ENCODE measurements around the gene ZNF236.

The ZNF236 gene

DNA sequence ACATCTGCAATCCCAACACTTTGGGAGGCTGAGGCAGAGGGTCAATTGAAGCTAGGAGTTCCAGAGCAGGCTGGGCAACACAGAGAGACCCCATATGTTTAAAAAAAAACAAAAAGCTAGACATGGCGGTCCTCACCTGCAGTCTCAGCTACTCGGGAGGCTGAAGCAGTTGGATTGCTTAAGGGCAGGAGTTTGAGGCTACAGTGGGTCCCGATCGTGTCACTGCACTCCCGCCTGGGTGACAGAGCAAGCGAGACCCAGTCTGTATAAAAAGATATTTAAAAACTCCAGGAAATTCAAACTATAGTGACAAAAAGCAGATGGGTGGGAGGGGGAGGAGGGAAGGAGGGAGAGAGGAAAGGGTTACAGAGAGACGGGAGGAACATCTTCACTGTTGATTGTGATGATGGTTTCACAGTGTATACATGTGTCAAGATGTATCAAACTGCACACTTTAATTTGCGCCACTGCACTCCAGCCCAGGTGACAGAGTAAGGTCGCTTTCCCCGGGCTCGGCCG, 942 bp upstream of the ZNF236 start:
- no peak for FAIRE-seq

DNA sequence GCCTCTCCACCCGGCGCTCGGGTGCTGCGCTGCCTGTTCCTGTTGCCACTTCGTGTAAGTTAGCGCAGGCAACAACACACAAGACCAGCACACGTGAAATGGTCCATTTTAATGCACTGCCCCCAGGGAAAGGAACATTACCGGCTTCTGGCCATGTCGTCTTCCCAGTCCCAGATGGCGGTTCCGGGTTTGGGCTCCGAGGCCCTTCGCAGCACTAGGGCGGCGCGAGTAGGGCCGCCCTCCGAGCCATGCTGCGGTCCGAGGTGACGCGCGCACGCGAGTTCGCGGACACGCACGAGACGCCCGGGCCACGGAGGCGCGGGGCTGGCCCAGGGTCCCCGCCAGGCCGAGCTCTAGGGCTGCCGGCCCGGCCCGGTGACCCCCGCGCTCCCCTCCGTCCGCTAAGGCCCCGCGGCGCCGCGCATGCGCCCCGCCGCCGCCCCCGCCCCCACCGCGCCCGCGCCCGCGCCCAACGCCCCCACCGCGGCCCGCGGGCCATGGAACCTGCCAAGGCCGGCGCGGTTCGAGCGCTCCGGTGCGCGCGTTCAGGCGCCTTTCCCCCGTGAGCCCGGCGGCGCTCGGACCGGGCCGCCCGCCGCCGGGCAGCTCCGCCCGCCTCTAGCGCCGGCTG, 367 bp upstream of the ZNF236 start:
- DNase-seq (ENCODE audit: low spot score): peak; percentile 5
- no peak for FAIRE-seq

More for the DNA sequence above, 942 bp upstream of the ZNF236 start:
- DNase-seq (ENCODE audit: low spot score): no peak

DNA sequence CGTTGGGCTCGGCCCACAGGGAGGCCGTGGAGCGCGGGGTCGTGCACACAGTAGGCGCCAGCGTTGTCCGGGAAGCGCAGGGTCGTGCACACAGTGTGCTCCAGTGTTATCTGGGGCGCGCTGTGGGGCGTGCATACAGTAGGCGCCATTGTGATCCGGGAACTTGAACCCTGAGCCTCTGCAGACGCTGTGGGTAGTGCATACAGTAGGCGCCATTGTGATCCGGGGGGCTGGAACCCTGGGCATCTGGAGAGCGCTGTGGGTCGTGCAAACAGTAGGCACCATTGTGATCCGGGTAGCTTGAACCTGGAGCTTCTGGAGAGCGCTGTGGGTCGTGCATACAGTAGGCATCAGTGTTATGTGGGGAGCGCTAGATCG, 793 bp downstream of the ZNF236 start:
- DNase-seq (ENCODE audit: low spot score) (no peak), FAIRE-seq (no peak)

DNA sequence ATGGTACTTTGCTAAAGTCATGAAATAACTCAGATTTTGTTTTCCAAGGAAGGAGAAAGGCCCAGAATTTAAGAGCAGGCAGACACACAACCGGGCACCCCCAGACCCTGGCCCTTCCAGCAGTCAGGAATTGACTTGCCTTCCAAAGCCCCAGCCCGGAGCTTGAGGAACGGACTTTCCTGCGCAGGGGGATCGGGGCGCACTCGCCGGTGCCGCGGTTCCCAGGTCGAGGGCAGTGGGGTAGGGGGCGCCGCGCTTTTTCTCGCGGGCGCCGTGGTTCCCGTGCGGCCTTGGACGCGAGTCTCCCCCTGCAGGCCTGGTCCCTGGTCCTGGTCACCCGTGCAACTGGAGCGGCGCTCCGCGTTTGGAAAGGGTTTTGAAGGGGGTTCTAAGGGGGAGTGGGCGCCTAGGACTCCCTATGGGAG, 1.2 kb downstream of the ZNF236 start:
- FAIRE-seq (no peak), DNase-seq (ENCODE audit: low spot score) (no peak)

DNA sequence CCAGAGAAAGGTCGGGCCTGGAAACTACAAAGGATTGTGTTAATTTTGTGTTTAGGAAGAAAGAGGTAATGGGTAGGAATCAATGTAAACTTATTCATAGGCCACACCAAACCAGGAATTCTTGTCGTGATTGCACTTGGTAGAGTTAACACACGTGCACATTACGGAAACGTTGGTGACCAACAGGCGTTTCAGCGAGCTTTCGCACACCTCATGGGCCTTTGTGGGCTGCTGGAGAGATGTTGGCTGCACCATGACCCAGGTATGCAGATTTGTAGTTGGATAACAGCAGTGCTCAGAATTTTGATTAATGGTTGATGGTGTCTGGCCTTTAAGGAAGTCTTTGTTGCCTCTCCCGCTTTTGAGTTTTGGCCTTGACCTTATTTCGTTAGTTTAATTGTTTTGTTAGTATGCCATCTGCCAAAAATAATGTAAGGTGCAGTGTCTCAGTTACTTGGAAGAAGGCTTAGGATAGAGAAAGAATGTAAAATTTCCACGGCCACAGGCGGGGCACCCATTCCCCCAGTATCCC, 1.9 kb downstream of the ZNF236 start:
- DNase-seq (ENCODE audit: low spot score): no peak
- FAIRE-seq: no peak

DNA sequence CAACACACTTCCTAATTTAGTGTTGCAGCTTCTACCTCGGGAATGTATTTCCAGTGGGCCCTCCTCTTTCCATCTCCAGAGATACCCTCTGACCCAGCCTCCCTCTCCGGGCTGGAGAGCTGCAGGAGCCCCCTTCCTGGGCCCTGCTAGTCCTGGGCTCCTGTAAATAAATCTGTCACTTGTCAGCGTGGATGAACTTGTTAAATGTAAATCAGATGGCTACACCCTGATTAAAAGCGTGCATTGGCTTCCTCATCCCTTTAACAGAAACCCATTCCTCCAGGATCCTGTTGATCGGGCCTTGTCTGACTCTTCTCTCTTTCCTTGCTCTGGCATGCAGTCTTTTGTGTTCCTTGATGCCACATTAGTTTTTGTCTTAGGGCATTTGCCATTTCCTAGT, 2.4 kb downstream of the ZNF236 start:
- FAIRE-seq (no peak), DNase-seq (ENCODE audit: low spot score) (no peak)

DNA sequence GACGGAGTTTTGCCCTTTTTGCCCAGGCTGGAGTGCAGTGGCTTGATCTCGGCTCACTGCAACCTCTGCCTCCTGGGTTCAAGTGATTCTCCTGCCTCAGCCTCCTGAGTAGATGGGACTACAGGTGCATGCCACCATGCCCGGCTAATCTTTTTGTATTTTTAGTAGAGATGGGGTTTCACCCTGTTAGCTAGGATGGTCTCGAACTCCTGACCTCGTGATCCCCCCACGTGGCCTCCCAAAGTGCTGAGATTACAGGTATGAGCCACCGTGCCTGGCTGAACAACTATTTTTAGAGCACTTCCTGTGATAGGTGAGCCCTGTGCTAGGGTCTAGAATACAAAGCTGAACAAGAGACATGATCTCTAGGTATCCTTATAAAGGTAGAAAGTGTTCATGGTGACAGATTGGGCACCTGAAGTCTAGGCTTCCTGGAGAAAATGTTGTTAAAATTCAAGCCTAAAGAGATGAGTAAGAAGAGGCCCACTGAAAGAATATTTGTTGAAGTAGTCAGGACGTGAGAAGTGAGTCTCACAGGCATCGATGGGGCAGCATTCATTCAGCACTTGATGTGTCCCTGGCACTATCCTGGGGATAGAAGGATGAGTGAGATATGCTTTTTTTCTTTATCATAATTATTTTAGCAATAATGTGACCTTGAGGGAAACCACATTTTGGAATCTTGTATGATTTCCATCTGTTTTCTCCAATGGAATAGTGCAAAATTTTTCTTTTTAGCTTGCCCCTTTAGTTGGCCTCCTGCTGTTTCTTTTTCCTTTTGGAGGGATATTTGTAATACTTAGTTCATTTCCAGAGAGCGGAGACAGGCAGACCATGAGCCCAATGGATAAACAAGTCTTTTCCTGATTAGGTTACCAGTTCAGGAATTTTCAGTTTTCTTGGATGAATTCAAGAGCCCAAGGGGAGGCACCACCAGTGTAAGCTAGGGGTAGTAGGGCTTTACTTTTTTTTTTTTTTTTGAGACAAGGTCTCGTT, 5.1 kb downstream of the ZNF236 start:
- FAIRE-seq (no peak), DNase-seq (ENCODE audit: low spot score) (no peak)

DNA sequence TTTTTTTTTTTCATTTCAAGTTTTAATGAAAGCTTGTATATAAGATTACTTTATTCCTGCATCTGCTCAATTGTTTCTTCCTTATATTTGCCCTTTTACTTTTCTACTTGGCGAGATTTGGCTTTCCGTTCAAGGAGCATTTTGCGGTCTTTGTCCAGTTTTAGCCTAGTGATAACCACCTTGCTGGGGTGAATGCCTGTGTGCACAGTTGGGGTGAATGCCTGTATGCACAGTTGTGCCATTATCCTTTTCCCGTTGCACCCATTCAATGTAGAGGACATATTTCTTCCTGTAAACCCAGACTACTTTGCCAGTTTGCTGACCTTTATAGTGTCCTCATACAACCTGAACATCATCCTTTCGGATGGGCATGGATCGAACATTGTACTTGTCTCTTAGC, 12.0 kb downstream of the ZNF236 start:
- FAIRE-seq (no peak), DNase-seq (ENCODE audit: low spot score) (no peak)

DNA sequence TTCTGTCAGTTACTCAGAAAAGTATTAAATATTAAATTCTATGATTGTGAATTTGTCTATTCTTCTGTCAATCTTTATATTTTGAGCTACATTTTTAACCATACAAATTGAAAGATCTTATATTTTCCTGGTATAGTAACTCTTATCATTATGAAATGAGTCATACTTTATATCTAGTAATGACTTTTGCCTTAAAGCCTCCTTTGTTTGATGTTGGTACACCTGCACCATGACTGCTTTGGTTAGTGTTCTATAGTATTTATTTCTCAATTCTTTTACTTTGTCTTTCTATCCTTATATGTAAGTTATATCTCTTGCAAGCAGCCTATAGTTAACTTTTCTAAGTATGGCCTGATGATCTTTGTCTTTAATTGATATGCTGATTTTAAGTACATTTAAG, 13.0 kb downstream of the ZNF236 start:
- no peak for FAIRE-seq

DNA sequence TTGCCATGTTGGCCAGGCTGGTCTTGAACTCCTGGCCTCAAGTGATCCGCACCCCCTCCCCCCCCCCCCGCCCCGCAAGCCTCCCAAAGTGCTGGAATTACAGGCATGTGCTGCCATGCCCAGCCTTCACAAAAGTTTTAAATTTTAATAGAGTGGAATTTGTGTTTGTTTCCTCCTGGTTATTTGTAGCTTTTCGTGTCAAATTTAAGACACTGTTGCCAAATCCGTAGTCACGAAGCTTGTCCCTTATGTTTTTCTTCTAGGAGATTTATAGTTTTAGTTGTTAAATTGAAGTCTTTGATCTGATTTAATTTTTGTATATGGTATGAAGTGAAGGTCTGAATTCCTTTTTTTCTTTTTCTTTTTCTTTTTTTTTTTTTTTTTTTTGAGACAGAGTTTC, 14.7 kb downstream of the ZNF236 start:
- no peak for DNase-seq (ENCODE audit: low spot score)
- FAIRE-seq: no peak

More for the DNA sequence above, 13.0 kb downstream of the ZNF236 start:
- no peak for DNase-seq (ENCODE audit: low spot score)

DNA sequence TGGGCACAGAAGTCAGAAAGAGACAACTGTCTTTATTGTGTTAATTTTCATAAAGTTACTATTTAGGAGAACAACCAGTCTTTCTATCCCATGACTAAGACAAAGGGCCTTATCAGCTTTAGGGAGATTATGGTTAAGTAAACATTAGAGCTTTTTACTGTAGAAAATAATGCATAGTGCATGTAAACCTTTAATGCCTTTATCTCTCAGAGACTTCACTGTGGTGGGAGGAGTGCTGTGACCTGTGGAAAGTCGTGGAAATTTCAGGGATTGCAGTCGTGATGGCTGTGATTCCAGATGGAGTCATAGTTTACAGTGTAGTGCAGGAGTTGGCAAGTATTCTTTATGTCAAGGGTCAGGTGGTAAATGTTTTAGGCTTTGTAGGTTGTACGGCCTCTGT, 15.8 kb downstream of the ZNF236 start:
- DNase-seq (ENCODE audit: low spot score) (no peak), FAIRE-seq (no peak)

DNA sequence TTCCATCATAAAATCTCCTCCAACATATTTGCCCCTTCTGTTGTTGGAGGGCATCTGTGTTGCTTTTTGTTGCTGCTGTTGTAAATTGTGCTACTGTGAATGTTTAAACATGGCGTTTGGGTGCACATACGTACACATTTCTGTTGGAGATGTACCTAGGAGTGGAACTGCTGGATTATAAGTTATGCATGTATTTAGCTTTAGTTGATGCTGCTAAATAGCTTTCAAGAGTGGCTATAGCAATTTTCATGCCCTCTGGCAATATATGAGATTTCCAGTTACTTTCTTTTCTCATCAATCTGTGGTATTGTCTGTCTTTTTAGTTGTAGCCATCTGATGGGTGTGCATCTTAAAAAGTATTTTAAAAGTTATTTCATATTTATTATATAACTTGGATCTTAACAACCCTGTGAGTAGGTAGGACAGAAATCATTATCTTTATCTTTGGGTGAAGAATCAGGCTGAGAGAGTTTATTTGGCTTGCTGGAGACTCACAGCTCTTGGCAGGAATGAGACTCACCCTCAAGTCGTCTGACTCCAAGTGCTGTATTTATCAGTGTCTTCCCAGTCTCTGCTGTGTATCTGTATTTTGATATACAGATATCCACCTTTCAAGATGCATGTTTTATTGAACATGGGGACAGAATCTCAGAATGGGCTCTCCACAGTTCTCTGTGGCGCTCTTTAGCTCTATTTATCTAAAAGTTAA, 16.9 kb downstream of the ZNF236 start:
- FAIRE-seq (no peak), DNase-seq (ENCODE audit: low spot score) (no peak)

DNA sequence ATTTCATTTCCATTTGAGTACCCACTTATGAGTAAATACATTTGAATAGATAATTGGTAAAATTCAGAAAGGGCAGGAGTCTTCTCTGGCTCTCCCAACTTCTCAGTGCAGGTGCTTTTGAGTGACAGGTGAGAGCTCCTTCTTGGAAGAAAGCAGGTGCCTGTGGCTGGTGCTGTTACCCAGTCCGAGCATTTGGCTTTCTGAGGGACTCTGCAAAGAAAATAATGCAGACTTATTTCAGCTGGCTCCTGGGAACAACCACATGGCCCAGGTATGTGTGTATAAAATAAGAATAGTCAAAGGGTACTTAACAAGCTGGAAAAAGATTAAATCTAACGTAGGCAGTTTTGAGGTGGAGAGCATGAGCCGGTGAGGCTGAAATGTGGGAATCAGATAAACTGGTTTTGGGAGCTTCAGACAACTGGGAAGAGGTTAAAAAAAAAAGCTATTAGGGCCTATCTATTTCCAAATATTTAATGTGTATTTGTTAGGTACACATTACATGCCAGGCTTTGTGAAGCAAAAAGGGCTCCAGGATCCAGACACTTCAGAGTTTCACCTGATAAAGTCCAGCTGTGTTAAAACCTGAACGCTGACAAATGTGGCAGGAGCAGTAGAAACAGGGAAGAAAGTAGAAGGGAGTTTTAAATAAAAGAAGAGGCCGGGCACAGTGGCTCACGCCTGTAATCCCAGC, 20.6 kb downstream of the ZNF236 start:
- FAIRE-seq (no peak), DNase-seq (ENCODE audit: low spot score) (no peak)

DNA sequence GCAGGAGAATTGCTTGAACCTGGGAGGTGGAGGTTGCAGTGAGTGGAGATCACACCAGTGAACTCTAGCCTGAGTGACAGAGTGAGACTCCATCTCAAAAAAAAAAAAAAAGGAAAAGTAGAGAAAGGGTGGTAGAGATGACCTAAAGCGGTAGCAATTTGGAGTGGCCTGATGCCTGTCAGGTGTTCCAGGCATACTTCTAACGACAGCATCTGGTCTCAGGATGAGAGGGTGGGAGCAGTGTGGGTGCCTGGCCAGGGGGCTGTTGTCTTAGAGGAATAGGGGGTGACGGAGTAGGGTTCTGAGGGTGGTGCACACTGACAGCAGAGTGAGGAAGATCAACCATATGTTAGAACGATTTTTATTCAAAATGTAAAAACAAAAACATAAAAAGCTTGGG, 21.8 kb downstream of the ZNF236 start:
- FAIRE-seq: no peak
- DNase-seq (ENCODE audit: low spot score): no peak

DNA sequence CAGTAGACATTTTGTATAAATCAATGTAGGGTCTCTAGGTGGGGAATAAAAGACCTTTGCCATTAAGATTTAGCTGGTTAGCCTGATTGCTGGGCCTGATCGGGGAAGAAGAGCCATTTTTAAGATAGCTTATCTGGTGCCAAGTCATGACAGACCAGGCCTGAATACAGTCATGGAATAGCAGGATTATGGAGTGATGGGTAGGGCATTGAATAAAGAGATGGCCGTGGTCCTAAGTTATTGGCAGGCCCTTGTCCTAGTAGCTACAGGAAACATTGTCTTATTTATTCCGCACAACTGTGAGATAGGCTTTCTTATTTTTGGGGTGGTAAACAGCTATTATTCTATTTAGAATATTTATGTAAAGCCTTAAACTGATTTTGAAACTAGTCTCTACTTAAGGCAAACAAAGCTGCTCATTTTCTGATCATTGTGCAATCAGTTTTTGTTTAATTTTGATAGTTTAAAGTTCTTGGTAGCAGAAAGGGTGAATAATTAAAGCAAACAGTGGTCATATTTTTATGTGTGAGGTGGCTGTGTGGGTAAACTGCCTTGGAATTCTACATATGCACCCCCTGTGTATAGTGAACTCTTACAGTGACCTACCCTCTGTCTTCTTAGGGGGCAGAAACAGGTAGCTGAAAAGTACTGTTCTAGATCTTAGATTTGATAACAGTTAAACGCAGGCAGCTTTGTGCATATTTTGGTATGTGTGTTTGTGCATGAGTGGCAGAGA, 22.6 kb downstream of the ZNF236 start:
- FAIRE-seq (no peak), DNase-seq (ENCODE audit: low spot score) (no peak)

DNA sequence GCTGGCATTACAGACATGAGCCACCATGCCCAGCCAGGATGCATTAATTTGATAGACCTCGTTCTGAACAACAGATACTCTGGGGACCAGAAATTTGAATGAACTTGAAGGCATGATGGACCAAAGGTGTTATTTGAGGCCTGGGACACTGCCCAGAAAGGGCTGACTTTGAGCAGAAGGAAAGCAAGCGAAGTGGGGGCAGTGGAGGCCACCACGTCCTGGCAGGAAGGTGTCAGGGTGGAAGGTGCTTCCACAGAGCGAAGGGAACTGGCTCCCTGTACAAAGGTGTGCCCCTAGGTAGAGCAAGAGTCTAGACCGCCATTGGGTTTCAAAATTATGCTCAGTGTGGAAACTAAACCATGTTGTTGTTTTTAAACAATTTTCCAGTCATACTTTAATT, 23.9 kb downstream of the ZNF236 start:
- FAIRE-seq: no peak
- no peak for DNase-seq (ENCODE audit: low spot score)

DNA sequence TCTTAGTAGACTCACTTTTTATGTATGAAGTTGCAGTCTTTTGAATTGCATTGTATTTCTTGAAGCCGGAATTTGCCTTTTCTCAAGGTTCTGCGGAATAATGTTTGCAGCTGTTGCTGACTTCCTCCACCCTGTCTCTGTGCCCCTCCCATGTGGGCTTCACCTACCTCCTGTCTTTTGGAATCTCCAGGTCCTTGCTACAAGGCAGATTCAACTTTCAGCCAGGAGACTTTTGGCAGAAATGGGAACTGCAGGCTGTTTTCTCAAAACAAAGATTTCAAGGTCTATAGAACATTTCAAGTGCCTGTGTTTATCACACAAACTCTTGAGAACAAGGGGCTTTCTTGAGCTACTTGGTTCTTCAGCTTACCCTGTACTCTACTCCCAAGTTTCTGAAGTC, 25.6 kb downstream of the ZNF236 start:
- no peak for FAIRE-seq
- DNase-seq (ENCODE audit: low spot score): no peak

DNA sequence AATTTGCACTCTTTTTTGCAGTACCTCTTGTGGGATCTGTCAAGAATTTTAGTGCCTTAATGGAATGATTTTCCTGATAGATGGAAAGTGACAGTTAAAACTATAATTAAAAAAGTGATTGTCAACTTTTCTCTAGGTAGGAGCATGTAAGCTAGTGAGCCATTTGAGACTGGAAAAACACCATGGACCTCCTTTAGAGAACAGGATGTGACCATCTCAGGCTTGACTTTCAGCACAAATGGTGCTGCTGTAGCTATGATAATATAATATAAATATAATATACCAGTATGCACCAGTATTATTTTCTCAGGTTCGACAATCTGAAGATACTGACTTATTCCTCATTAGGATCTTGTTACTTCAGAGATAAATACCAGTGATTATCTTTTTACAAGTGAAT, 27.8 kb downstream of the ZNF236 start:
- no peak for FAIRE-seq
- DNase-seq (ENCODE audit: low spot score): no peak

DNA sequence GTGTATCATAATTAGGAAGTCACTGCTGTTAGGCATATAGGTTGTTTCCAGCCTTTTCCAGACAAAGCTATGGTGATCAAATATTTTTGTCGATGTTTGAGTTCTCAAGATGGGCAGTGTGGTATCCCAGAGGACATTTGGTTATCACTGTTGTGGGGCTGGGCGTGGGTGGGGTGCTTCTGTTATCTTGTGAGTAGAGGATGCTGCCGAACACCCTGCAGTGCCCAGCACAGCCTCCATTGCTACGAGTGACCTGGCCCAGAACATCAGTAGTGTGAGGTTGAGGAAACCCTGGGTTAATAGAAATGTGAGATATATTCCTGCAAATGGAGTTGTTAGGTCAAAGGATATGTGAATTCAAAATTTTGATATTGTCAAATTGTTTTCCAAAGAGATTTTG, 33.2 kb downstream of the ZNF236 start:
- FAIRE-seq (no peak), DNase-seq (ENCODE audit: low spot score) (no peak)

DNA sequence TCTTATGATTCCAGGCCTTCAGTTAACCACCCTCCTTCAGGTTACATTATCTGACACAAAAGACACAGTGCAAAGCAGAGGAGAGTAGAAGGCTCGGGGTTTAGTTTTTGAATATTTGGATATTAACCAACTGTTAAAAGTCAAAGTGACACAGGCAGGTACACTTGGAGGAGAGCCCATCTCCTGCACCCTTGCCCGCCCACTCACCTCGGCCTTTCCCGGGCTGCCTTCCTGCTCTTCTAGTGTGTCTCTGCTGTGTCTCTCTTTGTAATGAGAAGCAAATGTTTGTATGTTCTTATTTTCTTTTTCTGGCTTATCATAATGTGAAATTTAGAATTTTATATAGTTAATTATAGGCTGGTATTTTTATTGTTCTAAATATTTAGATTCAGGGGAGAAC, 35.1 kb downstream of the ZNF236 start:
- DNase-seq (ENCODE audit: low spot score) (no peak), FAIRE-seq (no peak)

Measured in RCC 7860 (cell line).